Mesothelial cell of epicardium (in vitro differentiated cells): ENCODE data around the gene NCOA7. TPM values are rescaled to one million over a fixed set of nuclear protein-coding genes. Genes with fewer than 3 reads are reported as not detected.

Experiments
- DNase-seq, 2 experiments: peaks; one replicate each; pipeline ENCODE4 v3.0.0; 2021; ENCODE audit warnings: low spot score in 2 of 2; ENCODE audit not compliant: unreplicated experiment in 2 of 2
- H3K27ac Mint-ChIP-seq: 2 replicates; pipeline ENCODE4 v1.8.0; 2021; ENCODE audit warnings: mixed read lengths
- H3K27me3 Mint-ChIP-seq: 2 replicates; pipeline ENCODE4 v1.8.0; 2021; ENCODE audit warnings: low read depth, mixed read lengths
- H3K36me3 Mint-ChIP-seq: 2 replicates; pipeline ENCODE4 v1.8.0; 2021; ENCODE audit warnings: mixed read lengths
- H3K4me1 Mint-ChIP-seq: 2 replicates; pipeline ENCODE4 v1.8.0; 2021; ENCODE audit warnings: mixed read lengths
- H3K4me3 Mint-ChIP-seq: 2 replicates; pipeline ENCODE4 v1.8.0; 2021; ENCODE audit warnings: mild to moderate bottlenecking, moderate library complexity, mixed read lengths
- H3K9me3 Mint-ChIP-seq: 2 replicates; pipeline ENCODE4 v1.8.0; 2021; ENCODE audit warnings: mixed read lengths
- CTCF ChIP-seq: fragments of 200-600 bp; sonication (generic); IDR thresholded peaks from one replicate; pipeline ENCODE4 v1.5.0; 2021; ENCODE audit warnings: antibody characterized with exemption; ENCODE audit not compliant: unreplicated experiment
- total RNA-seq: library from RNA; stranded (reverse); gene quantifications from 3 replicates; pipeline ENCODE4 v1.2.1, GENCODE V29; 2021

The NCOA7 gene
- total RNA-seq, 1 donor from 2014 or later = 52.4 TPM

DNA sequence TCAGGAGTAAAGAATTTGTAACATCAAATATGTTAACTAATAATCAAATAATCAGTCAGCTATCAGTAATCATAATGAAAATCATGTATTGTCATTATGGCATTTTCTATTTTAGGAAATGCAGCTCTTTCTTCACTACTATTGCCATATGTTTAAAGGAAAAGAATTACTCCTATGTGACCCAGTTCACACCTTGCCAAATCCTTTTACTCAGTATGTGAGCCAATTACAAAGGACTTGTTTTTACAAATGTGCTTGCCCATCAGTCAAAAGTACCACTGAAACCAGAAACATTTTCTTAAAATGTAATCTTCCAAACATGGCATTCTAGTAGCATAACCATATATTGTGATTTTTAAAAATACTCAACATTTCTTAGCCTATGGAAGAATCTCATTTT lies 63.6 kb downstream of the NCOA7 start:
- H3K4me1 Mint-ChIP-seq = peaks cover 12% of the 10 kb centered on the region
- peaks cover 13% of the 10 kb centered on the region for H3K36me3 Mint-ChIP-seq
- no peaks in the 10 kb centered on the region for H3K27me3 Mint-ChIP-seq
- H3K4me3 Mint-ChIP-seq = no peak overlapping the region
- H3K9me3 Mint-ChIP-seq = peaks cover 19% of the 10 kb centered on the region
- H3K27ac Mint-ChIP-seq = no peak overlapping the region
- TF ChIP-seq CTCF = no peak
- no peak for DNase-seq

DNA sequence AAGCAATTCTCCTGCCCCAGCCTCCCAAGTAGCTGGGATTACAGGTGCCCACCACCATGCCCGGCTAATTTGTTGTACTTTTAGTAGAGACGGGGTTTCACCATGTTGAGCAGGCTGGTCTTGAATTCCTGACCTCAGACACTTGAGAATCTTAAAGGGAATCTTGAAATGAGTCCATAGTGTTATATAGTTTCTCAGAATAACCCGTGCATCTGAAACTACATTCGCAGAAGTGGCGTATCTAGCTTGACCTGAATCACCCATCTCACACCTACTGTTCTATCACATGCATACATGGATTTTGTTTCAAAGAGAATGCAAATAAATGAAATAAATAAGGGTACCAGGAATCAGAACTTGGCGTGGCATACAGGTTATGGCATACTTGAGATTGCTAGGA lies 65.0 kb downstream of the NCOA7 start:
- no peaks in the 10 kb centered on the region for H3K27me3 Mint-ChIP-seq
- H3K9me3 Mint-ChIP-seq = peaks cover 19% of the 10 kb centered on the region
- peaks cover 13% of the 10 kb centered on the region for H3K36me3 Mint-ChIP-seq
- H3K4me1 Mint-ChIP-seq = peaks cover 9% of the 10 kb centered on the region
- no peak overlapping the region for H3K4me3 Mint-ChIP-seq
- H3K27ac Mint-ChIP-seq = no peak overlapping the region
- no peak for DNase-seq
- no peak for TF ChIP-seq CTCF

DNA sequence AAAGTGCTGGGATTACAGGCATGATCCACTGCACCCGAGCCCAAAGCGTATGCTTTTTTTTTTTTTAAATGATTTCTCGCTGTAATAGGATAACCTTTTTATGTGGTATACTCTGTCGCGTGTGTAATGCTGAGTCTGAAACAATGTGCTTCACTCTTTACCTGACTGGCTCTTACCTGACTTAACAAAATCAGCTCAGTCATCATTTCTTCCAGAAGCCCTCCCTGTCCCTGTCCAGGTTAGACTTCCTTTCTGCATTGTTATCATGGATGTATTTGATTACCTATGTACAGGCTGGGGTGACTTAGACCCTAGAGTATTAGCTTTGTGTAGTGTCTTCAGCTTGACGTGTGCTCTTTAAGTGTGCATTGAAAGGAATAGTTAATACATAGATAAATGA lies 67.1 kb downstream of the NCOA7 start:
- DNase-seq = no peak
- Mint-ChIP-seq H3K36me3 (peaks cover 2% of the 10 kb centered on the region), H3K27ac (no peak overlapping the region), H3K4me3 (no peak overlapping the region), H3K9me3 (peaks cover 7% of the 10 kb centered on the region), H3K4me1 (peaks cover 9% of the 10 kb centered on the region), H3K27me3 (no peaks in the 10 kb centered on the region)
- no peak for TF ChIP-seq CTCF

DNA sequence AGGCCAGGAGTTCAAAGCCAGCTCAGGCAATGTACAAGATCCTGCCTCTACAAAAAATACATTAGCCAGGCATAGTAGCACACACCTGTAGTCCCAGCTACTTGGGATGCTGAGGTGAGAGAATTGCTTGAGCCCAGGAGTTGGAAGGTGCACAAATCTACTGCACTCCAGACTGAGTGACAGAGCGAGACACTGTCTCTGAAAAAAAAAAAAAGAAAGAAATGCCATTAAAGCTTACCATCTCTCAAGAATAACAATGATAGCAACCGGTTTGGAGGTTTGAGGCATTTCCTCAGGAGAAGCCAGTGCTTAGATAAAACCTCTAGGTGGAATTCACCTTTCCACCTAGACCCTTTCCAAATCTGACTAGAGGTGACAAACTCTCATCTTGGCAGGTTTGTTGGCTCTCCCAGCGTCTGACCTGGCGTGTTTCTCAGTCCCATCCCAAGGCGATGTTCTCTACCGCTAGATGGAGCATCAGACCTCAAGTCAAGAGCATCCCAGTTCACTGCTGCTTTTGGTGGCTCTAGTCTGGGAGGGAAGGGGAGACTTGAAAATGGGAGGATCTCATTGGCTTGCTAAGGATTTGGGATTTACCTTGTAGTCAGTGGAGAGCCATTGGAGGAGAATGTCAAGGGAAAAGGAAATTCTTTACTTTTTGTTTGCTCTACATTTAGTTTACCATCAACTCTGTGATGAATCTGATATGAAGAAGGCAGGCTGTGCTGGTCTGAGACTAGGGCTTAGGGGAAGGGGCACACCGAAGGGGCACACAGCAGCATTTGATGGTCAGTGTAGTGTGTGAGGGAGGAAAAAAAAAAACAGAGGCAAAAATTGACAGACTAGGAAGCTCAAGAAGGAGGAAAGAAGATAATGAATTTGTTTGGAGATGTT lies 67.9 kb downstream of the NCOA7 start:
- Mint-ChIP-seq H3K9me3 (no peaks in the 10 kb centered on the region), H3K36me3 (no peaks in the 10 kb centered on the region), H3K27me3 (no peaks in the 10 kb centered on the region), H3K4me1 (peaks cover 5% of the 10 kb centered on the region), H3K4me3 (no peak overlapping the region), H3K27ac (no peak overlapping the region)
- peak; percentile 50 for TF ChIP-seq CTCF
- DNase-seq = peak; percentile 34 to 42

DNA sequence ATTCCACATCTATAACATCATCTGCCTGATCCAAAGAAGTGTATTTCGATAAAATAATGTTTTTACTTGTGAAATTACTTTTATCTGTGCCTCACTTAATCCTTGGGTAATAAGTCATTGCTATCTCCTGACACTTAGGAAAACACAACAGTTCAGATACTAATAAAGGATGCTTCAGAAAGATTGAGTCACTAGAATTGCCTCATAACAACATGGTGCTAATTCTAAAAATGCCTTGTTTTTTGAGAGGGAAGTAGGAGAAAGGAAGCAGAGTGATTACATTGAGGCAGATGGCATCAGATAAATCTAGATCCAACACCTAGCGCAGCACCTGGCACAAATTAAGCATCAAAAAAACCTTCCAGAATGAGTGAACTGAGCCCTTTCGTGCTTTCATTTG lies 69.0 kb downstream of the NCOA7 start:
- H3K4me1 Mint-ChIP-seq = peaks cover 3% of the 10 kb centered on the region
- no peak overlapping the region for H3K4me3 Mint-ChIP-seq
- no peaks in the 10 kb centered on the region for H3K27me3 Mint-ChIP-seq
- H3K9me3 Mint-ChIP-seq = no peaks in the 10 kb centered on the region
- H3K36me3 Mint-ChIP-seq = no peaks in the 10 kb centered on the region
- TF ChIP-seq CTCF = no peak
- H3K27ac Mint-ChIP-seq = no peak overlapping the region
- no peak for DNase-seq
